GM23338 (cell line): ENCODE measurements around the gene CD7. TPM values are rescaled to one million over a fixed set of nuclear protein-coding genes. Genes with fewer than 3 reads are reported as not detected.

Source experiments
- ATAC-seq: fragments of 200-7000 bp; cut with Tn5 transposase; 3 replicates; pipeline ENCODE4 v1.9.1; 2020
- DNase-seq: peaks from one replicate; pipeline ENCODE4 v3.0.0-alpha.2; 2015; ENCODE audit warnings: low spot score
- H2AFZ ChIP-seq: fragments of 200-600 bp; sonication (generic); 2 replicates; pipeline ENCODE4 v1.8.0; 2016; ENCODE audit warnings: antibody characterized with exemption, mild to moderate bottlenecking, moderate library complexity
- H3F3A ChIP-seq: fragments of 200-600 bp; sonication (generic); replicated peaks from 2 replicates; pipeline ENCODE4 v1.8.0; 2017; ENCODE audit warnings: antibody characterized with exemption, mixed run types, low read depth
- H3K27ac ChIP-seq: fragments of 200-600 bp; sonication (generic); 2 replicates; pipeline ENCODE4 v1.6.1; 2016; ENCODE audit warnings: low read depth
- H3K27me3 ChIP-seq: fragments of 200-600 bp; sonication (generic); 2 replicates; pipeline ENCODE4 v1.8.0; 2016; ENCODE audit warnings: mild to moderate bottlenecking, mixed run types, moderate library complexity; ENCODE audit not compliant: insufficient read depth
- H3K36me3 ChIP-seq: fragments of 200-600 bp; sonication (generic); 2 replicates; pipeline ENCODE4 v1.8.0; 2016; ENCODE audit warnings: mild to moderate bottlenecking; ENCODE audit not compliant: insufficient read depth
- H3K4me1 ChIP-seq: fragments of 200-600 bp; sonication (generic); 2 replicates; pipeline ENCODE4 v1.8.0; 2016; ENCODE audit warnings: mild to moderate bottlenecking, moderate library complexity; ENCODE audit not compliant: insufficient read depth
- H3K4me2 ChIP-seq: fragments of 200-600 bp; sonication (generic); 2 replicates; pipeline ENCODE4 v1.7.1; 2017; ENCODE audit warnings: mixed run types
- H3K4me3 ChIP-seq: fragments of 200-600 bp; sonication (generic); 2 replicates; pipeline ENCODE4 v1.6.1; 2016; ENCODE audit warnings: mixed run types
- H3K79me2 ChIP-seq: fragments of 200-600 bp; sonication (generic); replicated peaks from 2 replicates; pipeline ENCODE4 v1.8.0; 2017; ENCODE audit warnings: mild to moderate bottlenecking; ENCODE audit not compliant: insufficient read depth
- H3K9me2 ChIP-seq: fragments of 200-600 bp; sonication (generic); 2 replicates; pipeline ENCODE4 v1.8.0; 2017; ENCODE audit not compliant: insufficient read depth
- H4K20me1 ChIP-seq: fragments of 200-600 bp; sonication (generic); replicated peaks from 2 replicates; pipeline ENCODE4 v1.8.0; 2017; ENCODE audit warnings: mild to moderate bottlenecking; ENCODE audit not compliant: insufficient read depth
- H3K27ac Mint-ChIP-seq: 2 replicates; pipeline ENCODE4 v1.8.0; 2020; ENCODE audit warnings: inconsistent platforms, mild to moderate bottlenecking, moderate library complexity, mixed read lengths
- H3K27me3 Mint-ChIP-seq: 3 replicates; pipeline ENCODE4 v1.8.0; 2022; ENCODE audit warnings: low read depth, mild to moderate bottlenecking, moderate library complexity, mixed read lengths, inconsistent platforms; ENCODE audit not compliant: insufficient read depth, poor library complexity
- H3K36me3 Mint-ChIP-seq: 3 replicates; pipeline ENCODE4 v1.8.0; 2021; ENCODE audit warnings: low read depth, mild to moderate bottlenecking, inconsistent platforms, moderate library complexity, mixed read lengths
- H3K4me1 Mint-ChIP-seq: 3 replicates; pipeline ENCODE4 v1.8.0; 2020; ENCODE audit warnings: mild to moderate bottlenecking, inconsistent platforms, mixed read lengths
- H3K4me3 Mint-ChIP-seq: 3 replicates; pipeline ENCODE4 v1.8.0; 2021; ENCODE audit warnings: moderate library complexity, mild to moderate bottlenecking, inconsistent platforms, mixed read lengths
- H3K9me3 Mint-ChIP-seq: 3 replicates; pipeline ENCODE4 v1.8.0; 2020; ENCODE audit warnings: moderate library complexity, mild to moderate bottlenecking, inconsistent platforms, mixed read lengths
- CREB1 ChIP-seq: fragments of 250-450 bp; sonication (Bioruptor Pico); IDR thresholded peaks from 2 replicates; pipeline ENCODE4 v1.5.0; 2020; ENCODE audit warnings: low read depth, mild to moderate bottlenecking, moderate library complexity
- CTCF ChIP-seq, 2 experiments: fragments of 200-600 bp in 1 of 2; sonication (generic) in 1 of 2; conservative IDR thresholded peaks; 2 replicates each; pipeline versions ENCODE4 v1.5.1 to v1.6.1; 2016 to 2017; ENCODE audit warnings: antibody characterized with exemption in 2 of 2, low read depth in 2 of 2, mild to moderate bottlenecking in 2 of 2, moderate library complexity in 1 of 2
- EZH2 ChIP-seq: fragments of 200-600 bp; sonication (generic); IDR thresholded peaks from one replicate; pipeline ENCODE4 v1.8.0; 2017; ENCODE audit warnings: antibody characterized with exemption, mild to moderate bottlenecking, low read depth; ENCODE audit not compliant: unreplicated experiment
- EZH2phosphoT487 ChIP-seq: fragments of 200-600 bp; sonication (generic); IDR thresholded peaks from one replicate; pipeline ENCODE4 v1.8.1; 2018; ENCODE audit warnings: antibody characterized with exemption; ENCODE audit not compliant: unreplicated experiment
- JUNB ChIP-seq: IDR thresholded peaks from one replicate; pipeline ENCODE4 v1.6.1; 2016; ENCODE audit warnings: antibody characterized with exemption; ENCODE audit not compliant: unreplicated experiment
- NANOG ChIP-seq: IDR thresholded peaks from 2 replicates; pipeline ENCODE4 v1.6.1; 2016; ENCODE audit warnings: antibody characterized with exemption, borderline replicate concordance
- POLR2AphosphoS5 ChIP-seq: IDR thresholded peaks from 2 replicates; pipeline ENCODE4 v1.6.1; 2016; ENCODE audit warnings: antibody characterized with exemption, low read depth
- REST ChIP-seq: IDR thresholded peaks from one replicate; pipeline ENCODE4 v1.6.1; 2018; ENCODE audit warnings: antibody characterized with exemption; ENCODE audit not compliant: unreplicated experiment
- STAT1 ChIP-seq: IDR thresholded peaks from one replicate; pipeline ENCODE4 v1.6.1; 2016; ENCODE audit warnings: antibody characterized with exemption; ENCODE audit not compliant: unreplicated experiment
- ZNF114 ChIP-seq: fragments of 250-450 bp; sonication (Bioruptor Pico); IDR thresholded peaks from 2 replicates; pipeline ENCODE4 v1.5.0; 2020; ENCODE audit warnings: mild to moderate bottlenecking, moderate library complexity
- ZNF331 ChIP-seq: fragments of 250-450 bp; sonication (Bioruptor Pico); IDR thresholded peaks from 2 replicates; pipeline ENCODE4 v1.5.0; 2020; ENCODE audit warnings: low read depth, mild to moderate bottlenecking, moderate library complexity
- ZNF462 ChIP-seq: fragments of 250-450 bp; sonication (Bioruptor Pico); IDR thresholded peaks from 2 replicates; pipeline ENCODE4 v1.5.0; 2020; ENCODE audit warnings: mild to moderate bottlenecking, moderate library complexity
- long read RNA-seq: library from polyadenylated mRNA; unstranded; transcript quantifications from one replicate; pipeline ENCODE4 v2.0.0, GENCODE V29; 2020; ENCODE audit not compliant: unreplicated experiment
- polyA plus RNA-seq: library from polyadenylated mRNA; unstranded; fragments of >200 nt; fragmentation: Nextera tagmentation; extraction: Ambion mirVana; gene quantifications from 2 replicates; pipeline ENCODE4 v1.2.1, GENCODE V29; 2016
- total RNA-seq: library from RNA; depleted of rRNA; stranded (reverse); fragments of >200 nt; shearing (Covaris generic); gene quantifications from 2 replicates; pipeline ENCODE4 v1.2.3, GENCODE V29; 2014; rRNA removed
- TF ChIP-seq, protein P1 (sequence below): IDR thresholded peaks from 2 replicates; pipeline ENCODE4 v1.6.1; 2016; ENCODE audit warnings: antibody characterized with exemption

CD7 gene
- 0.42 and 0.58 TPM in 2 replicates for total RNA-seq
- 0.44 TPM in 1 of 2 replicates, not detected in the other for polyA plus RNA-seq
- long read RNA-seq, result 0 reads

- DNase-seq (no peak), ATAC-seq (peak; percentile 12)
- Histone ChIP-seq H3K4me2 (no peak within 1 kb of the TSS), H3K27me3 (no peaks in the 10 kb centered on the region), H3K4me3 (no peak within 1 kb of the TSS), H3K9me2 (no peaks in the 10 kb centered on the region), H3K36me3 (no peaks in the 10 kb centered on the region), H3K79me2 (no peaks in the 10 kb centered on the region), H3K27ac (no peak within 1 kb of the TSS), H4K20me1 (no peaks in the 10 kb centered on the region), H2AFZ (no peak within 1 kb of the TSS), H3F3A (peaks cover 14% of the 10 kb centered on the region), H3K4me1 (no peaks in the 10 kb centered on the region)
- H3K4me1 Mint-ChIP-seq, result peaks cover 9% of the 10 kb centered on the region; the same call in 2 of the 3 replicates
- peaks cover 15% of the 10 kb centered on the region for H3K27me3 Mint-ChIP-seq
- no peaks in the 10 kb centered on the region for H3K9me3 Mint-ChIP-seq
- no peak within 1 kb of the TSS for H3K27ac Mint-ChIP-seq
- TF ChIP-seq POLR2AphosphoS5 (no peak), ZNF331 (CRISPR knock-in tag) (no peak), CREB1 (no peak), EZH2phosphoT487 (no peak), EZH2 (no peak), REST (no peak), ZNF114 (CRISPR knock-in tag) (no peak), CTCF (conservative IDR thresholded peaks at IDR 0.05; ENCODE audit: low read depth in 2 of 2) (no peak), NANOG (no peak), ZNF462 (CRISPR knock-in tag) (no peak), JUNB (no peak), STAT1 (no peak)
- TF ChIP-seq, protein P1, sequence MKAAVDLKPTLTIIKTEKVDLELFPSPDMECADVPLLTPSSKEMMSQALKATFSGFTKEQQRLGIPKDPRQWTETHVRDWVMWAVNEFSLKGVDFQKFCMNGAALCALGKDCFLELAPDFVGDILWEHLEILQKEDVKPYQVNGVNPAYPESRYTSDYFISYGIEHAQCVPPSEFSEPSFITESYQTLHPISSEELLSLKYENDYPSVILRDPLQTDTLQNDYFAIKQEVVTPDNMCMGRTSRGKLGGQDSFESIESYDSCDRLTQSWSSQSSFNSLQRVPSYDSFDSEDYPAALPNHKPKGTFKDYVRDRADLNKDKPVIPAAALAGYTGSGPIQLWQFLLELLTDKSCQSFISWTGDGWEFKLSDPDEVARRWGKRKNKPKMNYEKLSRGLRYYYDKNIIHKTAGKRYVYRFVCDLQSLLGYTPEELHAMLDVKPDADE, result no peak
- no peaks in the 10 kb centered on the region for H3K36me3 Mint-ChIP-seq
- H3K4me3 Mint-ChIP-seq, result 0 out of 3 replicates have a peak within 1 kb of the TSS, but pooled peaks have one; percentile 63
Observed at GRCh38 chr17:82317394-82318168, at the start of gene CD7. TSS of gene CD7 (minus strand) at chr17:82317608. CDS start at chr17:82317495, 113 bp downstream.
